ENCODE results near the gene TLDC2. TPM values are rescaled to one million over a fixed set of nuclear protein-coding genes. Genes with fewer than 3 reads are reported as not detected.
"Not testable (repeated sequence)": the region's sequence is repeated elsewhere in the genome, so short reads cannot be mapped to it uniquely, and the experiment has no call there.

TLDC2 gene
- total RNA-seq, 2 donors from 2014 or later: 0.18 TPM; not detected in 1

- ATAC-seq (no peak), DNase-seq (no peak)
- intact Hi-C loops (cut with DNase I): no loop called here
These were observed 13.1 kb downstream of the TLDC2 start for GRCh38 chr20:36888880-36889516.

GRCh38 chr20:36890586-36890985 lies 14.6 kb downstream of the TLDC2 start:
- intact Hi-C loops (cut with DNase I): no loop called here
- no peak for ATAC-seq
- DNase-seq: no peak

- ATAC-seq (no peak), DNase-seq (no peak)
- intact Hi-C loops (cut with DNase I): no loop called here
These were observed 15.3 kb downstream of the TLDC2 start for GRCh38 chr20:36891211-36891610.

- intact Hi-C loops (cut with DNase I): no loop called here
- DNase-seq (no peak), ATAC-seq (no peak)
These were observed 17.9 kb downstream of the TLDC2 start for GRCh38 chr20:36893801-36894200.

- ATAC-seq: no peak
- DNase-seq: no peak
- intact Hi-C loops (cut with DNase I): no loop called here
These were observed 19.1 kb downstream of the TLDC2 start for GRCh38 chr20:36895036-36895435.

- intact Hi-C loops (cut with DNase I): no loop called here
- no peak for DNase-seq
- no peak for ATAC-seq
These were observed 28.8 kb downstream of the TLDC2 start for GRCh38 chr20:36904690-36905089.

GRCh38 chr20:36905566-36905965 lies 29.6 kb downstream of the TLDC2 start:
- DNase-seq; ATAC-seq; intact Hi-C loops (cut with DNase I): not testable (repeated sequence)

- DNase-seq; ATAC-seq; intact Hi-C loops (cut with DNase I): not testable (repeated sequence)
These were observed 30.1 kb downstream of the TLDC2 start for GRCh38 chr20:36906086-36906485.

GRCh38 chr20:36908603-36909002 lies 32.7 kb downstream of the TLDC2 start:
- intact Hi-C loops (cut with DNase I): no loop called here
- DNase-seq: no peak

GRCh38 chr20:36916199-36916598 lies 40.3 kb downstream of the TLDC2 start:
- no peak for DNase-seq
- no peak for ATAC-seq
- intact Hi-C loops (cut with DNase I): no loop called here

More at GRCh38 chr20:36908603-36909002, 32.7 kb downstream of the TLDC2 start:
- ATAC-seq: no peak

- DNase-seq (no peak), ATAC-seq (no peak)
- intact Hi-C loops (cut with DNase I): no loop called here
These were observed 41.3 kb downstream of the TLDC2 start for GRCh38 chr20:36917240-36917639.

GRCh38 chr20:36917943-36918342 lies 42.0 kb downstream of the TLDC2 start:
- no peak for DNase-seq
- intact Hi-C loops (cut with DNase I): no loop called here
- no peak for ATAC-seq

- ATAC-seq: peak in 1 of 2 donors; percentile 52
- DNase-seq: no peak
- intact Hi-C loops (cut with DNase I): no loop called here
These were observed 43.9 kb downstream of the TLDC2 start for GRCh38 chr20:36919715-36920333.

- DNase-seq (no peak), ATAC-seq (no peak)
- intact Hi-C loops (cut with DNase I): no loop called here
These were observed 44.4 kb downstream of the TLDC2 start for GRCh38 chr20:36920334-36920730.

- ATAC-seq: no peak
- DNase-seq: no peak
- intact Hi-C loops (cut with DNase I): no loop called here
These were observed 48.5 kb downstream of the TLDC2 start for GRCh38 chr20:36924167-36925045.

GRCh38 chr20:36925234-36925633 lies 49.3 kb downstream of the TLDC2 start:
- DNase-seq (no peak), ATAC-seq (no peak)
- intact Hi-C loops (cut with DNase I): no loop called here

- ATAC-seq (no peak), DNase-seq (no peak)
- intact Hi-C loops (cut with DNase I): no loop called here
These were observed 50.8 kb downstream of the TLDC2 start for GRCh38 chr20:36926653-36927200.

GRCh38 chr20:36927704-36928103 lies 51.8 kb downstream of the TLDC2 start:
- intact Hi-C loops (cut with DNase I): no loop called here
- DNase-seq (no peak), ATAC-seq (no peak)

- ATAC-seq (no peak), DNase-seq (no peak)
- intact Hi-C loops (cut with DNase I): no loop called here
These were observed 53.4 kb downstream of the TLDC2 start for GRCh38 chr20:36929290-36929689.

GRCh38 chr20:36929691-36930090 lies 53.8 kb downstream of the TLDC2 start:
- no peak for DNase-seq
- ATAC-seq: no peak
- intact Hi-C loops (cut with DNase I): no loop called here
